ENCODE measurements around the gene CHEK1. TPM values are rescaled to one million over a fixed set of nuclear protein-coding genes. Genes with fewer than 3 reads are reported as not detected.

CHEK1 gene
- total and polyA plus RNA-seq, 2 of the 4 experiments (the other 2 are of a cell fraction) = 16.0 to 22.6 TPM

GRCh38 chr11:125645871-125646270 is 20.9 kb downstream of the CHEK1 start:
- Histone ChIP-seq H2BK5ac (ENCODE audit: low read depth, low read length, poor library complexity, severe bottlenecking) (no peak overlapping the region), H2AK9ac (replicated peaks; ENCODE audit: low read depth, low read length, poor library complexity) (no peak overlapping the region), H3K9me1 (ENCODE audit: insufficient read depth, low read length) (no peaks in the 10 kb centered on the region), H3K9me3 (ENCODE audit: control insufficient read depth, insufficient read depth, low read length) (no peaks in the 10 kb centered on the region), H2BK15ac (ENCODE audit: low read depth, low read length) (no peak overlapping the region), H4K8ac (ENCODE audit: low read depth in 2 of 2, low read length in 2 of 2) (no peak overlapping the region), H2BK20ac (ENCODE audit: low read depth, low read length) (no peak overlapping the region), H3K36me3 (ENCODE audit: control insufficient read depth, insufficient read depth, low read length) (peaks cover 6% of the 10 kb centered on the region), H2AFZ (replicated peaks; ENCODE audit: low read length, poor library complexity) (no peak overlapping the region), H4K91ac (ENCODE audit: insufficient read depth, low read depth, low read length) (no peak overlapping the region), H4K5ac (ENCODE audit: low read depth, low read length) (no peak overlapping the region), H4K20me1 (ENCODE audit: insufficient read depth, low read length) (no peaks in the 10 kb centered on the region), H3K56ac (ENCODE audit: extremely low read depth, insufficient read depth, low read length) (no peak overlapping the region), H2AK5ac (ENCODE audit: low read depth, low read length) (no peak overlapping the region), H3K4me1 (ENCODE audit: control insufficient read depth, insufficient read depth, low read length) (no peaks in the 10 kb centered on the region), H3K18ac (ENCODE audit: low read depth, low read length) (no peak overlapping the region), H2BK120ac (ENCODE audit: low read depth, low read length) (no peak overlapping the region), H3K14ac (replicated peaks; ENCODE audit: low read depth, low read length) (no peak overlapping the region), H3K23ac (ENCODE audit: low read depth, low read length) (no peak overlapping the region), H3K79me1 (ENCODE audit: low read depth in 1 of 2, low read length in 2 of 2) (peaks cover 0 to 8% of the 10 kb centered on the region in 2 experiments; a peak in 1 of 4 replicates), H3K4me3 (ENCODE audit: insufficient read depth, low read depth, low read length) (no peak overlapping the region), H3K4me2 (ENCODE audit: low read depth, low read length) (no peak overlapping the region), H3K27me3 (ENCODE audit: control insufficient read depth, insufficient read depth, low read length) (no peaks in the 10 kb centered on the region), H3K9ac (ENCODE audit: low read depth, low read length) (no peak overlapping the region), H3K4ac (ENCODE audit: low read depth, low read length) (no peak overlapping the region), H3K27ac (ENCODE audit: insufficient read depth, low read length) (no peak overlapping the region)
- in situ Hi-C loops (cut with MboI; ENCODE audit: low sequenced_read_pairs) = no loop called here
- no peak for TF ChIP-seq RFX5 (IDR thresholded peaks at IDR 0.05; ENCODE audit: low read depth, low read length)
- peak; percentile 66 for TF ChIP-seq CEBPB (IDR thresholded peaks at IDR 0.05; ENCODE audit: low read depth, low read length)
- WGBS, 2 experiments (ENCODE audit: extremely low coverage in 2 of 2, insufficient read length in 1 of 2) = no CpG with 5 or more reads among the region's 3 CpGs
- DNase-seq (no peak), ATAC-seq (ENCODE audit: low read depth) (no peak)
- POLR2A ChIA-PET (ENCODE audit: unreplicated experiment) = no interaction called here
- CTCF ChIA-PET = no interaction called here
- dilution Hi-C loops (cut with HindIII; ENCODE audit: low sequenced_read_pairs, unreplicated experiment) = no loop called here
- no TSS peak for BruUV-seq (replicated peaks)
- intact Hi-C loops (cut with micrococcal nuclease) = no loop called here

All from IMR-90 (cell line).